Measurements from ENCODE around the gene NXPH4.

Gene NXPH4

GRCh38 chr12:57200497-57200896, 16.1 kb upstream of the NXPH4 start:
- no peak for TF ChIP-seq CTCF (IDR thresholded peaks at IDR 0.05; ENCODE audit: low read depth, low read length)
- H3K4me3 ChIP-seq (replicated peaks in 1 of 2; ENCODE audit: low read depth in 2 of 2, low read length in 2 of 2): no peak overlapping the region
- no peak for DNase-seq (ENCODE audit: low read depth in 2 of 2)

- no peak for TF ChIP-seq CTCF (IDR thresholded peaks at IDR 0.05; ENCODE audit: low read depth, low read length)
- no peak for DNase-seq (ENCODE audit: low read depth in 2 of 2)
- no peak overlapping the region for H3K4me3 ChIP-seq (replicated peaks in 1 of 2; ENCODE audit: low read depth in 2 of 2, low read length in 2 of 2)
These were observed 15.4 kb upstream of the NXPH4 start for GRCh38 chr12:57201219-57201618.

- no peak for TF ChIP-seq CTCF (IDR thresholded peaks at IDR 0.05; ENCODE audit: low read depth, low read length)
- H3K4me3 ChIP-seq (replicated peaks in 1 of 2; ENCODE audit: low read depth in 2 of 2, low read length in 2 of 2): no peak overlapping the region
- no peak for DNase-seq (ENCODE audit: low read depth in 2 of 2)
These were observed 15.0 kb upstream of the NXPH4 start for GRCh38 chr12:57201631-57202030.

GRCh38 chr12:57202321-57202720, 14.3 kb upstream of the NXPH4 start:
- no peak for TF ChIP-seq CTCF (IDR thresholded peaks at IDR 0.05; ENCODE audit: low read depth, low read length)
- H3K4me3 ChIP-seq (replicated peaks in 1 of 2; ENCODE audit: low read depth in 2 of 2, low read length in 2 of 2): no peak overlapping the region
- DNase-seq (ENCODE audit: low read depth in 2 of 2): no peak

- no peak for DNase-seq (ENCODE audit: low read depth in 2 of 2)
- TF ChIP-seq CTCF (IDR thresholded peaks at IDR 0.05; ENCODE audit: low read depth, low read length): no peak
- H3K4me3 ChIP-seq (replicated peaks in 1 of 2; ENCODE audit: low read depth in 2 of 2, low read length in 2 of 2): no peak overlapping the region
These were observed 13.4 kb upstream of the NXPH4 start for GRCh38 chr12:57203201-57203600.

- no peak overlapping the region for H3K4me3 ChIP-seq (replicated peaks in 1 of 2; ENCODE audit: low read depth in 2 of 2, low read length in 2 of 2)
- DNase-seq (ENCODE audit: low read depth in 2 of 2): no peak
- no peak for TF ChIP-seq CTCF (IDR thresholded peaks at IDR 0.05; ENCODE audit: low read depth, low read length)
These were observed 12.8 kb upstream of the NXPH4 start for GRCh38 chr12:57203791-57204190.

- TF ChIP-seq CTCF (IDR thresholded peaks at IDR 0.05; ENCODE audit: low read depth, low read length): no peak
- no peak for DNase-seq (ENCODE audit: low read depth in 2 of 2)
- no peak overlapping the region for H3K4me3 ChIP-seq (replicated peaks in 1 of 2; ENCODE audit: low read depth in 2 of 2, low read length in 2 of 2)
These were observed 12.1 kb upstream of the NXPH4 start for GRCh38 chr12:57204454-57204853.
